HG03135 (cell line): ENCODE results near the gene TMEM109.

ENCODE experiments used
- ATAC-seq: cut with Tn5 transposase; IDR thresholded peaks from one replicate; pipeline ENCODE4 v1.9.1; 2021; ENCODE audit warnings: mild to moderate bottlenecking, moderate library complexity; ENCODE audit not compliant: unreplicated experiment

Gene TMEM109

DNA sequence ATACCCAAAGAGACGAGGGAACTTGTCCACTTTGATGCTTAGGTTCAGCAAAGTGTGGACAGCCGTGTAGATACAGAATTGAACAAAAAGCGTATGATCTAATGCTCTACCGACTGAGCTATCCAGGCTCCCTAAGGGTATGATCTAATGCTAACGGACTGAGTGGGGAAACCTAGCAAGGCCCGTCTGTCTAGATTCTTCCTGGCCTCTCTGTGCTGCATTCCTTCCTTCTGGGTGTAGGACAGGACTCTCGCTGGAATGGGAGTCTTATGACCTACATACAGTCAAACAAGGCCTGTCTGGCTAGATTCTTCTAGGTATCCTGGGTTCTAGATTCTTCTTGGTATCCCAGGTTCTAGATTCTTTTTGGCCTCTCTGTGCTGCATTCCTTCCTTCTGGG, 46.4 kb downstream of the TMEM109 start:
- ATAC-seq, result no peak

DNA sequence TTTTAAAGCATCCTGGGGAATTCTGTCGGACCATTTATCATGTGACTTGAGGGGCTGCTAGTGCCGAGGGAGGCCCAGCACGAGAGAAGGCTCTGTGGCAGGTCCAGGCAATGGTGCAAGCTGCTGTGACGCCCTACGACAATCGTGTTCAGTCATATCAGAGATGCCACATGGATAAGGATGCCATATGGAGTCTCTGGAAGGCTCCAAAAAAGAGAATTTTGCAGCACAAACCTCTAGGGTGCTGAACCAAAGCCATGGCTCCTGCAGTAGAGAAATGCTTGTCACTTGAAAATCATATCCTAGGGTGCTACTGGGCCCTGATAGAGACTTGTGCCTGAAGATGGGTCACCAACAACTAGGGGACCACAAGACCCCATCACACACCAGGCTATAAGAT, 50.8 kb downstream of the TMEM109 start:
- ATAC-seq, result no peak

DNA sequence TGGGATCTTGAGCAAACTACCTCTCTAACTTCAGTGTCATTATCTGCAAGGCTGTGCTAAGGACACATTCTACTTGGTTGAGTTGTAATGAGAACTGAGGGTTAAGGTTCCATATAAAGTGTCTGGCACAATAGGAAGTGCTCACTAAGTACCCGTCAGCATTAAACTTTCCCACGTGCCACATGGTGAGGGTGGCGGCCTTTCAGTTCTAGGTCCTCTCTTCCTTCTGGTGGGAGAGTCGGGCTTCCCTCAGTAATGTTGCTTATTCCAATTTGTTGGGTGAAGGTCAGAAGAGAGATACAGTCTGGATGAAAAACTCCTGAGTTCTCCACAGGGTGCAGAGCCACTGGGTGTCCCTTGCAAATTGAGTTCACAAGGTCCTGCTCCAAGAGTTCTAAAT, 52.9 kb downstream of the TMEM109 start:
- ATAC-seq, result no peak

DNA sequence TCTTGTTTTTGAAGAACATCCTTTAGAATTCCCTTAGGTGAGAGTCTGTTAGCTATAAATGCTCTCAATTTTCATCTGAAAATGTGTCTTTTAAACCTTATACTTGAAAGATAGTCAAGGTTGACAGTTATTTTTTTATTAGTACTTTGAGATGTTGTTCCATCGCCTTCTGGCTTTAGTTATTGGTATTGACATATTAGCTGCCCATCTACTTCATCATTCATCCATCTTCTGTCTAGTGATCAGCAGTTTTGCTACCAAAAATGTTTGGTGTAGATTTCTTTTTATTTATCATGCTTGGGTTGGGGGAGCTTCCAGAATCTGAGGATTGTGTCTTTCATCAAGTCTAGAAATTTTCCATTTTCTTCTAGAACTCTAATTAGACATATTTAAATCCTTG, 54.3 kb downstream of the TMEM109 start:
- ATAC-seq, result no peak

DNA sequence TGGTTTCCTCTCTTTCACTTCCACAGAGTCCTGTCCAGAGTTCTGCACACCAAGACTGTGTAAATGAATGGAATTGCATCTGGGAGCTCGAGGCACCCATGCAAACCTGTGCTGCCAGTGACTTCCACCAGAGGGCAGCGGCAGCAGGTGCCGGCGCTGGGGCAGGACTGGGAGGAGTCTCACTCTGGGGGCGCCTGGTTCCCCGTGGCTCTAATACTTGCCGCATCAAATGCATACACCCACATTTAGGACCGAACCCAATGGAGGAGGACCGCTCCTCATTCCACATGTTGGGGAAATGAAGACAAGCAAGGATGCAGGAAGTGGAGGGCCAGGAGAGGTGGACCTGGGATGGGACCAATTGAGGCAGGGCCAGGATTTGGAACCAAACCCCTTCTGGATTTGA, 56.4 kb downstream of the TMEM109 start:
- ATAC-seq, result no peak

DNA sequence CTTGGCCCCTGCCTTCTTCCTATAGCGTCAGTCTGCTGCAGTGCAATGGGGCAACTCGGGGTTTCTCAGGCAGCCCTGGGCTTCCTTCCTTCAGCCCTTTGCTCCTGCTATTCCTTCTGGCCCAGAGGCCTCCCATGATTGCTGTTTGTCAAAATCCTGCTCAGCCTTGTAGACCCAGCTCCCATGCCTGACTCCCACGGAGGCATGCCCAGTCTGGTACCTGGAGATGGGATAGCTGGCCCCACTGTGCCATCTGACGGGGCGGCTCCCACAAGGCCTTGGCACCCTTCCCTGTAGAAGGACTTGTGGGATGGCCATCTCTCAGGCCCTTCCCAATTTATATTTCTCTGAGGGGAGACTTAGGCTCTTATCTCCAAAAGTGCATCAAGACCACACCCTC, 56.9 kb downstream of the TMEM109 start:
- no peak for ATAC-seq

DNA sequence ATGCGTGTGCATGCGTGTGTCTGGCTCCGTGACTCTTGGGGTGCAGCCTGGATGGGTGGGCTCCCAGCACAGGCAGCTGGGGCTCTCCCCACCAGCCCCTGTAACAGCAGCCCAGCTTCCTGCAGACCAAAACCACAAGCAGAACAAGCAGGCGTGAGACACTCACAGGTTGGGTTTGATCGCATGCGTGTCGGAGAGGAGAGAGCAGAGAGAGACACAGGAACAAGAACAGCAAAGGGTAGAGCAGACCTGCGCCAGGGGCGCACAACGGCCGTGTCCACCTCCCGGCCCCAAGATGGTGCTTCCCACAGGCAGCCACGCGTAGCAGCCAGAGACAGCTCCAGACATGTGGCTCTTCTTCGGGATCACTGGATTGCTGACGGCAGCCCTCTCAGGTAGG, 57.6 kb downstream of the TMEM109 start, which contains the start of gene CD6:
CD6 (plus strand) TSS at position 161 of the 400 bp plus-strand sequence; CDS start at position 347, 186 bp downstream.
- no peak for ATAC-seq

DNA sequence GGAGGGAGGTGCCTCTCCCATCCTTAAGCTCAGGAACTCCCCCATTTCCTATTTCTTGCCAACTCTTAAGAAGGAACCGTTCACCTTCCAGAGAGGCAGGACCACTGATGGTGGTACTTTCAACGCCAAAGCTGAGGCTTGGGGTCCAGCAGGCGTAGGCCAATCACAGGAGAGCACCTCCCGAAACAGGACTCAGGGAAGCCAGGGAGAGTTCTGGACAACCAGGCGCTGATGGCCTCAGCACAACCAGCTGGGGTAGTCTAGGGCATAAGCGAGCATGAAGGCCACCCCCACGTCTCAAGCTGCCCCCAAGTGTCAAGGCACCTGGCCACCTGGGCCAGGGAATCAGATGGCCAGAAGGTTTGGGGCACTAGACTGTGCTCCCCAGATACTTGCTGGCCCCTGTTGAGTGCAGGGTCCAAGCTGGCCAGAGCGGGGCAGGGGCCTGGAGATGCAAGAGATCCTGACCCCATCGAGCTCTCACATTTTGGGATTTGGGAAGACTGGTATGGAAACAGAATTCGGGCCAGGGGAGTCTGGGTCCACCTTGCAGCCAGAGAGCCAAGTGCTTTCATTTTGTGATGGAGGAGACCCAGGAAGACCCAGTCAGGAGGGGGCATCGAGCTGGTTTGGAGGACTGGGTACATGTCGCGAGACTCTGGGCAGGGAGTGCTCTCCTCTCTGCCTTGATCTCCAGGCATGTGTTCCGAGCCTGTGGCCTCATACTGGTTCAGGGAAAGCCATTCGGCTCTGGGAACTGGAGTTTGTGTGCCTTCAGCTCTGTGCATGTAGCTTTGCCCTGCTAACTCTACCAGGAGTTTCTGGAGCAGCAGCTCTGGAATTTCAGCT, 58.4 kb downstream of the TMEM109 start:
- ATAC-seq, result no peak
